Epithelial cell of esophagus (primary cell): ENCODE measurements around the gene TARDBP.
A peak's percentile ranks its signal among the peaks of the same experiment; 100 is the strongest.
"Not testable (repeated sequence)": the region's sequence is repeated elsewhere in the genome, so short reads cannot be mapped to it uniquely, and the experiment has no call there.

Experiments
- DNase-seq: peaks from one replicate; pipeline ENCODE4 v3.0.0; 2010; ENCODE audit warnings: low read depth
- H3K4me3 ChIP-seq: 2 replicates; pipeline ENCODE4 v1.5.1; 2011; ENCODE audit warnings: mild to moderate bottlenecking, low read length, control low read depth
- CTCF ChIP-seq: IDR thresholded peaks from 2 replicates; pipeline ENCODE4 v1.5.1; 2011; ENCODE audit warnings: low read depth, mild to moderate bottlenecking, low read length, control low read depth, inconsistent platforms; ENCODE audit not compliant: insufficient read depth; ENCODE audit errors: missing control alignments

The TARDBP gene

GRCh38 chr1:11046625-11047365 is 34.3 kb downstream of the TARDBP start, which contains the start of gene MASP2:
Gene MASP2, minus strand, starts transcription at chr1:11047239. Its CDS starts 32 bp downstream, at chr1:11047207.
- H3K4me3 ChIP-seq = no peak within 1 kb of the TSS
- no peak for DNase-seq

GRCh38 chr1:11051121-11051520 is 38.7 kb downstream of the TARDBP start:
- not testable (repeated sequence) for H3K4me3 ChIP-seq, DNase-seq

More at GRCh38 chr1:11046625-11047365, 34.3 kb downstream of the TARDBP start, which contains the start of gene MASP2:
- no peak for TF ChIP-seq CTCF

- no peak overlapping the region for H3K4me3 ChIP-seq
- TF ChIP-seq CTCF = no peak
- no peak for DNase-seq
Observed at GRCh38 chr1:11051781-11052511, 39.5 kb downstream of the TARDBP start.

- DNase-seq = no peak
- H3K4me3 ChIP-seq = no peak overlapping the region
- no peak for TF ChIP-seq CTCF
Observed at GRCh38 chr1:11052839-11053757, 40.6 kb downstream of the TARDBP start.

- peak; percentile 21 for DNase-seq
- no peak for TF ChIP-seq CTCF
- H3K4me3 ChIP-seq = no peak overlapping the region
Observed at GRCh38 chr1:11053758-11054137, 41.3 kb downstream of the TARDBP start.

GRCh38 chr1:11054181-11054580 is 41.7 kb downstream of the TARDBP start:
- TF ChIP-seq CTCF = no peak
- DNase-seq = no peak
- H3K4me3 ChIP-seq = no peak overlapping the region

GRCh38 chr1:11054666-11055065 is 42.2 kb downstream of the TARDBP start:
- DNase-seq = no peak
- TF ChIP-seq CTCF = no peak
- H3K4me3 ChIP-seq = no peak overlapping the region
